Measurements from ENCODE around the gene HSP90AB1. TPM values are rescaled to one million over a fixed set of nuclear protein-coding genes. Genes with fewer than 3 reads are reported as not detected.

The HSP90AB1 gene
- total and polyA plus RNA-seq, 9 of the 15 experiments (the other 6 are each of a cell fraction or from before 2014, with no cell fraction given): 1,780 to 3,358 (median 2,262) TPM

GRCh38 chr6:44246663-44247337 is at the start of gene HSP90AB1 (continued):
- TF ChIP-seq HEY1 (CRISPR knock-in tag; IDR thresholded peaks at IDR 0.05; ENCODE audit: borderline replicate concordance): peak; percentile 66; the same call in 1 of the 2 replicates

GRCh38 chr6:44198684-44199083 is 48.2 kb upstream of the HSP90AB1 start:
- WGBS (ENCODE audit: insufficient coverage, low coverage, missing lambda C conversion rate): 58% methylated on average over 3 of the region's 3 CpGs
- no peaks in the 10 kb centered on the region for H3K36me3 ChIP-seq (ENCODE audit: control insufficient read depth, insufficient read depth, low read length)
- CTCF ChIA-PET (ENCODE audit: low intra/inter-chr PET ratio): no interaction called here
- no peak overlapping the region for H2AFZ ChIP-seq (ENCODE audit: low read depth, low read length)
- TF ChIP-seq RBFOX2 (IDR thresholded peaks at IDR 0.05; ENCODE audit: low read depth, low read length) (no peak), NFXL1 (CRISPR knock-in tag; IDR thresholded peaks at IDR 0.05) (no peak), TEAD1 (CRISPR knock-in tag; IDR thresholded peaks at IDR 0.05) (no peak)
- intact Hi-C loops (cut with micrococcal nuclease): no loop called here
- POLR2A ChIA-PET: interaction anchor here (0.6 to 0.8 kb wide), 3 partner anchors 10 to 1533 kb away, joined by 3 to 4 read pairs (median 3); no protein-coding TSS in a partner anchor
- ATAC-seq: no peak
- in situ Hi-C loops (cut with MboI): no loop called here
- DNase-seq (ENCODE audit: extremely low read depth in 1 of 4, low spot score in 3 of 4): no peak
- H3K9me1 ChIP-seq (ENCODE audit: control insufficient read depth, insufficient read depth, low read length): no peaks in the 10 kb centered on the region
- no peak for FAIRE-seq
- no peaks in the 10 kb centered on the region for H4K20me1 ChIP-seq (replicated peaks; ENCODE audit: control insufficient read depth, insufficient read depth, low read length)
- no peaks in the 10 kb centered on the region for H3K79me2 ChIP-seq (ENCODE audit: control insufficient read depth, insufficient read depth, low read length)
- H3K4me1 ChIP-seq (replicated peaks in 1 of 2; ENCODE audit: control insufficient read depth in 2 of 2, insufficient read depth in 2 of 2, low read length in 2 of 2): peaks cover 26 to 27% of the 10 kb centered on the region in 2 experiments
- no peak overlapping the region for H3K9ac ChIP-seq (ENCODE audit: insufficient read depth in 1 of 2, low read depth in 2 of 2, low read length in 2 of 2)
- no TSS peak for BruUV-seq (replicated peaks)
- H3K9me3 ChIP-seq (replicated peaks; ENCODE audit: control insufficient read depth, insufficient read depth, low read depth, low read length): no peaks in the 10 kb centered on the region
- no peak overlapping the region for H3K4me2 ChIP-seq (ENCODE audit: insufficient read depth, low read length)
- H3K27me3 ChIP-seq (ENCODE audit: control insufficient read depth in 2 of 2, insufficient read depth in 2 of 2, low read length in 2 of 2): no peaks in the 10 kb centered on the region
- no peak overlapping the region for H3K27ac ChIP-seq (ENCODE audit: extremely low read depth, low read depth, low read length)
- no peak overlapping the region for H3K4me3 ChIP-seq

Data from K562 (cell line).